DMS 273 (cell line): ENCODE measurements around the gene ODAD3.
A peak's percentile ranks its signal among the peaks of the same experiment; 100 is the strongest.
"Not testable (repeated sequence)": the region's sequence is repeated elsewhere in the genome, so short reads cannot be mapped to it uniquely, and the experiment has no call there.

Experiments used
- DNase-seq: peaks from one replicate; lab custom pipeline; 2025; ENCODE audit not compliant: unreplicated experiment; lab: John Stamatoyannopoulos, UW

The ODAD3 gene

GRCh38 chr19:11444059-11444458, 9.1 kb upstream of the ODAD3 start:
- DNase-seq, result no peak

DNA sequence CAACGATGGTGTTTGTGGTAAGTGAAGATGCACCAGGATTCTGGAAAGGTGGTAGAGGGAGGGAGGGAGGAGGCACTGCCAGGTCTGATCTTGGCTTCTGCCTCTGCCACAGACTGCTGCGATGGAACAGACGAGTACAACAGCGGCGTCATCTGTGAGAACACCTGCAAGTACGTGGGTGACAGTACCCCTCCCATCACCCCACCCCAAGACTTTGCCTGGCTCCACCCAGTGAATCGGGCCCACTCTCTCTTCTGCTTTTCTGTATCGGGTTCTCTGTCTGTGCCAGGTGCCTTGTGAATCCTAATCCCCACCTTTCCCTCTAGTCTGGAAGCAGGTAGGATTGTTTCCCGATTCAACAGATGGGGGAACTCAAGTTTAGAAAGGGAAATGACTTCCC, 3.0 kb upstream of the ODAD3 start:
- DNase-seq, result no peak

- peak; percentile 73 for DNase-seq
These were observed 952 bp upstream of the ODAD3 start for GRCh38 chr19:11435833-11436313.

DNA sequence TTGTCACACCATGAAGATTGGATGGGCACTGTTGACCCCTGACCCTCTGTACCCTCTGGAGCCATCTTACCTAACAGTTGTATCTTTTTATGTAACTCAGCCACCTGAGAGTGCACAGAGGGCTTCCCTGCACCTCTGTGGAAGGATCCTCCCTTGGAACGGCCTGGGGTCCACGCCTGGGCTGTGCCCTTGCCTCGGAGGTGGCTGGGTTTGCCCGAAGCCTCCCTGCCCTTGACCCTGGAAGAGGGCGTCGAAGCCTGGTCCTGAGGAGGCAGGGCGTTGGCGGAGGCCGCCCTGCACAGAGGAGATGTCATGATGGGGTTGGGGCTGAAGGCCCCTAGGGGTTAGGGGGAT, 241 bp downstream of the ODAD3 start:
- no peak for DNase-seq

DNA sequence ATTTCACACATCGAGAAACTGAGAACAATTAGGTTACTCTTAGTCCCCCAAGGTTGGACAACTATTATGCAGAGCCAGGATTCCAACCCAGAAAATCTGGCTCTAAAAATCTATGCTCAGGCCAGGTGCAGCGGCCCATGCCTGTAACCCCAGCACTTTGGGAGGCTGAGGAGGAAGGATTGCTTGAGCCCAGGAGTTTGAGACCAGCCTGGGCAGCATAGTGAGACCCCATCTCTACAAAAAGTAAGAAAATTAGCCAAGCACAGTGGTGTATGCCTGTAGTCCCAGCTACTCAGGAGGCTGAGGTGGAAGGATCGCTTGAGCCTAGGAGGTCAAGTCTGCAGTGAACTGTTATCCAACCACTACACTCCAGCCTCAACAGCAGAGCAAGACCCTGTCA, 1.4 kb downstream of the ODAD3 start:
- not testable (repeated sequence) for DNase-seq

GRCh38 chr19:11426656-11427055, 8.3 kb downstream of the ODAD3 start:
- DNase-seq, result no peak

DNA sequence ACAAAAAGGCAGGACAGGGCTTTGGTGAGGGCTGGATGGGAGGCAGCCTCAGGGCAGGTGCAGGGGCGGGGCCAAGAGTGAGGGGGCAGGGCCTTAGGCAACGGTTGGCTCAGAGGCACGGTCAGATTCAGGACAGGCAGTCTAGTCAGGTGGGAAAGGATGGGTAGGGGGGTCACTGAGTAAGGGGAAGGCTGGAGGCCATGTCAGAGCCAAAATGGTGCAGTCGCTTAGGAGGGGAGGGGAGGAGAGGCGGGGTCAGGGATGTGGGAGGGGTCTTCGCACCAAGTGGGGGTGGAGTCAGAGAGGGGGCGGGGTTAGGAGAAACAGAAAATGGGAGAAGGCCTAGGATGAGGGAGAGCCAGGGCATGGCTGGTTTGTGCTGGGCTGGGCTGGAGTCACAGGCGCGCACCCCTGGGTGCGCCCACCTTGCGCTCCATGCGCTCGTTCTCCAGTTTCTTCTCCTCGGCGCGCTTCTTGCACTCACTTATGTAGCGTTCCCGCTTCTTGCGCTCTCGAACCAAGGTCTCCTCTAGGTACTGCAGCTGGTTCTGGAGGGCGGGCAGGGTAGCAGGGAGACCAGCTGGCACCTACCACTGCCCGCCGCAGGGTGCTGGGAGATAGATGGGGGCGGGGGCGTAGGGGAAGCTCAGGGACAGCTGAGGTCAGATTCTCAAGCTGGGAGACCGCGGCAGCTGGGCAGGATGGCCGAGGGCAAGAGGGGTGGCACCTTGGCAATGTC, 9.0 kb downstream of the ODAD3 start:
- peak; percentile 28 for DNase-seq

DNA sequence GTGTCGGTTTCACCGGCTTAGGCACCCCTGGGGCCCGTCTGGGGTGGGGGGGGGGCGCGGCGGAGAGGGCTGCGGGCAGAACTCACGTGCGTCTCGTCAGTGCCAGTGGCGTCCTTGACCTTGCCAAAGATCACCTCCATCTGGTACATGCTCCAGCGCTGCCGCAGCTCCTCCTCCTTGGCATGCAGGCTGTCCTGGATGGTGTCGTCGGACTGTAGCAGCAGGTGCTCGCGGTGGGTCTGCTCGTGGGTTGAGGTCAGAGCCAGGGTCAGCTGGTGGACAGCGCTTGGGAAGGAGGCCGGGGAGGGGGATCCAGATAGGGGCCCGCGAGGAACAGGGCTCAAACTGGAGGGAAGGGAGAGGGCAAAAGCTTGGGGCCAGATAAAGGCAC, 11.1 kb downstream of the ODAD3 start:
- peak; percentile 54 for DNase-seq

- peak; percentile 54 for DNase-seq
These were observed 11.6 kb downstream of the ODAD3 start for GRCh38 chr19:11423164-11423790.

DNA sequence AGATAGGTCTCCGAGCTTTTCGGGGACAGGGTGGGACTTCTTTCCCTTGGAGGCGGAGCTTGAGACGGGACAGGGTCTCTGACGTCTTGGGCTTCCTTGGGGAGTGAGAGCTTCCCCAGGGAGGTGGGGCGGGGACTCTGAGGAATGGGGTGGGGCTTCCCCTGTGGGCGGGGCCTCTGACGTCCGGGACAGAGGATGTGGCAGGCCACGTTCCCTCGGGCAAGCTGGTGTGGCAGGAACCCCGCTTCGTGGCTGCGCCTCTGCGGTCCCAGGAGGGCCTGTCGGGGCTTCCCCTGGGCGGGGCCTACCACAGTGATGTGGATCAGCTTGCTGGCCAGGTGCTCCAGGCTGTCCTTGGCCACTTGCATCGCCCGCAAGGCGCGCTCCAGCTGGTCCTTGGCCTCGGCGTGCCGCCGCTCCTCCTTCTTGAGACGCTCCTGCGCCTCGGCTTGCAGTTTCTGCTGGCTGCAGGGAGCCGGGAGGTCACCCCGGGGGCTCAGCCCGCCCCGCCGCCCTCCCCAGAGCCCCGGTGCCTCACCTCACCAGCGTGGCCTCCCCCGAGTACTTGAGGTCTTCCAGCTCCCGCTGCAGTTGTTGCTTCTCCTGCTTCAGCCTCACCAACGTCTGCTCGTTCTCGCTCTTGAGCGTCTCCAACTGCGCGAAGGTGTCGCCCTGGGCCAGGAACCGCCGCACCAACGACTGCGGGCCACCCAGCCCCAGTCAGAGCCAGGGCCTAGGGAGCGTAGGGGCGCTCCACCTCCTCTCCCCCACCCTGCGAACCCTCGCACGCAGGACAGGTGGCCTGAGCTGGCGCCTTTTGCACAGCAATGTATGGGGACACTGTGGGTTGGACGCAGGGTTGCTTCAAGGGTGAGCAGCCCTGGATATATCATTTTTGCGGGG, 12.5 kb downstream of the ODAD3 start:
- DNase-seq, result peak; percentile 61

DNA sequence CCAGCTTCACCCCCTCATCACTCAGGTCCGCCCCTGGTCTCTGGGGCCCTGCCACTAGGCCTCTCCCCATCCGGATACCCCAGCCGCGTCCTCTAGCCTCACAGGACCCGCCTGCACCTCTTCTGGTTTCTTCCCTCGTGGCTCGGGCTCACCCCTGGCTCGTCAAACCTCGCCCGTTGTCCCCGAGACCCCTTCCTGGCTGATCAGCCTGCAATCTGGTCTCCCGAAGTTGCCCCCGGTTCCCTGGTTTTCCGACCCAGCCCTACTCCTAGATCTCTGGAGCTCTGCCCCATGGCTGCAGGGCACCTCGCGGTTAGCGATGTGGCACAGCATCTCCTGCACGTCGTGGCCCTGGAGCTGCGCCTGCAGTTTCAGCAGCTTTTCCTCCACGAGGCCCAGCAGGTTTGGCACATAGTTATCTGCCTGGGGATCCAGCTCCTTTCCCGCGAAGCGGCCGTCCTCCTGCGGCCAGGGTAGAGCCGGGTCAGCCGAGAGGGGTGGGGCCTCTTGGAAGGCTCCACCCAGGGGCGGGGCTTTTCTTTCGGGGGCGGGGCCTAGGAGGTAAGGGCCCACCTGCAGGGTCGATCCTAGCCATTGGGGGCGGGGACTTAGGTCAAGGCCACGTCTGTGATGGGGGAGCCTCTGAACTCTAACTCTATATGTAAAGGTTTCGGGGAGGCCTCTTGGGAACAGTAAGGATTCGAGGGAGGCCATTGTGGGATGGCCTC, 13.4 kb downstream of the ODAD3 start:
- DNase-seq, result peak; percentile 58

GRCh38 chr19:11420429-11421370, 14.2 kb downstream of the ODAD3 start:
- DNase-seq, result peak; percentile 39

DNA sequence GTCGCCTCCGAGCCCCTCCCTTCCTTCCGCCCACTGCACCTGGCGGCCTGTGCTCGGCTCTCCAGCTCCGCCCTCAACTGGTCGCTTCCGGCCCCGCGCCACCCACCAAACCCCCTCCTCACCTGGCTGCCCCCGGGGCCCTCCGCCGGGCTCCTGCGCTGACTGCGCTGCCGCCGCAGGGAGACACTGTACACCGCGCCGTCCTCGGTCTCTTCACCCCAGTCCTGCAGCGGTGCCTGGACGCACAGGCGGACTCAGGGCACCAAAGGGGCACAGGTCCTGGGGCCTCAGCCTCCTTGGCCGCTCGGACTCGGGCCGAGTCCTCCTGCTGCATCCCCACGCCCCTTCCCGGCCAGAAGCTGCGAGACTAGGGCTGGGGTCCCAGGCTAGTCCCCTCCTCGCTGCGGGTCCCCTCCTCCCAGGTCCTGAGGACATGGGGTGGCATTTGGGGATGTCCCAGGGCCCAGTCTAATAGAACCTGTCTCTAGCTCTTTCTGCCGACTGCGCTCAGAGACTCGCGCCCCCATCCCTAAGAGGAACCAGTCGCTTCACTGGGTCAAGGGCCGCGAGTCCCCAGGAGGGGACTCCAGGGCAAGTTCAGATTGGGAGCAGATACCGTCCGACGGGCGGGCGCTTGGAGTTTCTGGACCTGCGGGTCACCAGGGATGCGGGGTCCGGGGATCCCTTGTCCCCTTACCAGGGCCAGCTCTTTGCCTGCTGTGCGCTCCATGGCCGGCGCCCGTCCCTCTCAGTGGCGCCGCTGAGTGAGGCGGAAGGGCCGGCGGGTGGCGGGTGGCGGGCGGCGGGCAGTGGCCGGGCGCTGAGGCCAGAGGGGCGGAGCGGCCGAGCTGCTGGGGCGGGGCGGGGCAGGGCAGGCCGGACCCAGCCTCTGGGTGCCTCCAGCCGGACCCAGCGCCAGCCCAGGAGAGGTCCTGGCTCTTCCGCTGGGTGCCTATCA, 16.1 kb downstream of the ODAD3 start, which contains the start of gene RGL3:
Gene RGL3, minus strand, starts transcription at position 766 of the 958 bp plus-strand sequence. Its CDS starts 36 bp downstream, at position 730.
- peak; percentile 24 for DNase-seq

- no peak for DNase-seq
These were observed 16.8 kb downstream of the ODAD3 start for GRCh38 chr19:11418094-11418548.

GRCh38 chr19:11416346-11417052, 18.4 kb downstream of the ODAD3 start:
- no peak for DNase-seq

DNA sequence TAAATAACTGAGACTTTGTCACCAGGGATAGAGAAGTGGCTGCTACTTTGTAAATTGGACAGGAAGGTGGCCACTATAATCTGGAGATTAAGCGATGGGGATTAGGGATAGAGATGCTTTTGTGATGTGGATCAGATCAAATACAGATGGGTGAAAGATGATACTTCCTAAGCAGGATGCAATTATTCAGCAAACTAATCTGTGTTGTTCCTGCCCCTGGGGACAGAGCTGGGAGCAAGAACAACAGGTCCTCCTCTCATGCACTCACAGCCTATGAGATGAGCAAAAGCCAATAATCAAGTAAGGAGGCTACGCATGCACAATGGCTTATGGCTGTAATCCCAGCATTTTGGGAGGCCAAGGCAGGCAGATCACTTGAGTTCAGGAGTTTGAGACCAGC, 20.4 kb downstream of the ODAD3 start:
- peak; percentile 59 for DNase-seq

DNA sequence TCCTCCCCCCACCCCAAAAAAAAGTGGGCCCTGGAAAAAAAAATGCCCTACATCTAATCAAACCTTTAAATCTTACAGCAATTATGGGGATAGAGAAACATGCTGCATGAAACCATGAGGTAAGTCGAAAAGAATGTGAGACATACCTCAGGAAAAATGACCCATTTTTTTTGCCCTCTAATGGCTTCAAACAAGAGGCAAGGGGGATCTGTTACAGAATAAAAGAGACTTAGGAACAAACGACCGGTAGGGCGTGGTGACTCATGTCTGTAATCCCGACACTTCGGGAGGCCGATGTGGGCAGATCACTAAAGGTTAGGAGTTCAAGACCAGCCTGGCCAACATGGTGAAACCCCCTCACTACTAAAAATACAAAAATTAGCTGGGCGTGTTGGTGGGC, 24.2 kb downstream of the ODAD3 start:
- no peak for DNase-seq

GRCh38 chr19:11408591-11408990, 26.3 kb downstream of the ODAD3 start:
- no peak for DNase-seq
